Right atrium auricular region (tissue), 2 donors: Measurements from ENCODE around the gene GAD1. TPM values are rescaled to one million over a fixed set of nuclear protein-coding genes. Genes with fewer than 3 reads are reported as not detected.

ENCODE experiments used
- DNase-seq: peaks from one replicate; pipeline ENCODE4 v3.0.0-alpha.2; 2019; ENCODE audit warnings: low spot score
- H3K27ac ChIP-seq, 2 donors: fragments of 200-600 bp; sonication (generic); 1 replicate in 1 of 2; 2 replicates in 1 of 2; pipeline ENCODE4 v1.5.1; 2016 to 2019
- H3K27me3 ChIP-seq, 2 donors: fragments of 200-600 bp; sonication (generic); one replicate each; pipeline versions ENCODE4 v1.5.1 to v1.6.0; 2017 to 2019
- H3K36me3 ChIP-seq: fragments of 200-600 bp; sonication (generic); one replicate; pipeline ENCODE4 v1.5.1; 2016
- H3K4me1 ChIP-seq, 2 donors: fragments of 200-600 bp; sonication (generic); one replicate each; pipeline versions ENCODE4 v1.5.1 to v1.6.0; 2017 to 2019
- H3K4me3 ChIP-seq, 2 donors: fragments of 200-600 bp; sonication (generic); 1 replicate in 1 of 2; 2 replicates in 1 of 2; pipeline ENCODE4 v1.5.1; 2017 to 2019; ENCODE audit warnings: mild to moderate bottlenecking in 1 of 2, moderate library complexity in 1 of 2
- H3K9me3 ChIP-seq, 2 donors: fragments of 200-600 bp; sonication (generic); one replicate each; pipeline ENCODE4 v1.5.1; 2019
- CTCF ChIP-seq, 2 donors: fragments of 200-600 bp; sonication (generic); IDR thresholded peaks; one replicate each; pipeline ENCODE4 v1.5.1; 2019; ENCODE audit warnings: antibody characterized with exemption in 2 of 2
- total RNA-seq, 2 donors: library from RNA; depleted of rRNA; stranded (reverse); fragments of >200 nt; gene quantifications; one replicate each; pipeline ENCODE4 v1.1.0, GENCODE V29; 2016

Gene GAD1
- total RNA-seq, 2 donors from 2014 or later = not detected

GRCh38 chr2:170883683-170884082 is 67.0 kb downstream of the GAD1 start:
- no peaks in the 10 kb centered on the region for H3K36me3 ChIP-seq
- no peak overlapping the region for H3K27ac ChIP-seq
- H3K9me3 ChIP-seq = no peaks in the 10 kb centered on the region
- H3K4me3 ChIP-seq = no peak overlapping the region
- H3K4me1 ChIP-seq = no peaks in the 10 kb centered on the region
- no peak for DNase-seq
- H3K27me3 ChIP-seq = no peaks in the 10 kb centered on the region
- TF ChIP-seq CTCF (IDR thresholded peaks at IDR 0.05) = no peak

GRCh38 chr2:170885130-170885791 is 68.6 kb downstream of the GAD1 start:
- TF ChIP-seq CTCF (IDR thresholded peaks at IDR 0.05) = no peak
- no peak overlapping the region for H3K4me3 ChIP-seq
- H3K27me3 ChIP-seq = no peaks in the 10 kb centered on the region
- H3K4me1 ChIP-seq = no peaks in the 10 kb centered on the region
- no peaks in the 10 kb centered on the region for H3K9me3 ChIP-seq
- no peak for DNase-seq
- H3K27ac ChIP-seq = no peak overlapping the region
- H3K36me3 ChIP-seq = no peaks in the 10 kb centered on the region

DNA sequence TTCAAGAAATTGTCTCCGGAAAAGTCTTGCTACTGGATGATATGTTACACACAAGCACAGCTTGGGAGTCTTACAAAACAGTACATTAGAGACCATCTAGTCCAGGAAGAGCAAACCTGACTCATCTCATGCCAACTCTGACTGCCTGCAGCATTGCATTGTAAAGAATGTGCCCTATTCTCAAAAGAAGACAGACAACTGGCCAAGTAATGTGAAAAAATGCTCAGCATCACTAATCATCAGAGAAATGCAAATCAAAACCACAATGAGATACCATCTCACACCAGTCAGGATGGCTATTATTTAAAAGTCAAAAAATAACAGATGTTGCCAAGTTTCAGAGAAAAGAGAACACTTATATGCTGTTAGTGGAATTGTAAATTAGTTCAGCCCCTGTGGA is 69.7 kb downstream of the GAD1 start:
- H3K9me3 ChIP-seq = no peaks in the 10 kb centered on the region
- no peak overlapping the region for H3K4me3 ChIP-seq
- H3K27me3 ChIP-seq = no peaks in the 10 kb centered on the region
- TF ChIP-seq CTCF (IDR thresholded peaks at IDR 0.05) = no peak
- H3K36me3 ChIP-seq = no peaks in the 10 kb centered on the region
- no peak for DNase-seq
- H3K4me1 ChIP-seq = no peaks in the 10 kb centered on the region
- no peak overlapping the region for H3K27ac ChIP-seq

DNA sequence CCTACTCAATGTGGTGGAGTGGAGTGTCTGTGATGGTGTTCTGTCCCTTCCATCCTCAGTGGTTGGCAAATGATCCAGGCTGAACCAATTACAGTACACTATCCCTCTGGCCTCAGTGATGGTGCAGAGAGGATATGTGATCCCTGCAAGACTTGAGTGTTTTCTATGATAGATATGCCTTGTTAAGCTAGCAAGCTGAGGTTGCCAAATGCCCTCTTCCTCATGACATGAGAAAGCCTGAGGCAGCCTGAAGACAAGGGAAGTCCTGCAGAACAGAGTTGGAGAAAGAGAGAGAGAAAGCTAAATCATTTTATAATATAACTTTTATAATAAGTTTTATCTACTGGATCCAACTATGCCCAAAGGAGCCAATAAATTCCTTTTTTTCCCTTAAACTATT is 70.8 kb downstream of the GAD1 start:
- H3K27ac ChIP-seq = no peak overlapping the region
- TF ChIP-seq CTCF (IDR thresholded peaks at IDR 0.05) = no peak
- no peaks in the 10 kb centered on the region for H3K36me3 ChIP-seq
- DNase-seq = no peak
- no peaks in the 10 kb centered on the region for H3K4me1 ChIP-seq
- H3K4me3 ChIP-seq = no peak overlapping the region
- no peaks in the 10 kb centered on the region for H3K9me3 ChIP-seq
- H3K27me3 ChIP-seq = no peaks in the 10 kb centered on the region

GRCh38 chr2:170887896-170888295 is 71.2 kb downstream of the GAD1 start:
- TF ChIP-seq CTCF (IDR thresholded peaks at IDR 0.05) = no peak

GRCh38 chr2:170891893-170892292 is 75.2 kb downstream of the GAD1 start:
- Histone ChIP-seq H3K27ac (no peak overlapping the region), H3K4me1 (no peaks in the 10 kb centered on the region), H3K27me3 (no peaks in the 10 kb centered on the region), H3K36me3 (no peaks in the 10 kb centered on the region), H3K4me3 (no peak overlapping the region), H3K9me3 (no peaks in the 10 kb centered on the region)
- TF ChIP-seq CTCF (IDR thresholded peaks at IDR 0.05) = no peak
- no peak for DNase-seq

More at GRCh38 chr2:170887896-170888295, 71.2 kb downstream of the GAD1 start:
- no peak for DNase-seq
- Histone ChIP-seq H3K27ac (no peak overlapping the region), H3K9me3 (no peaks in the 10 kb centered on the region), H3K4me1 (no peaks in the 10 kb centered on the region), H3K27me3 (no peaks in the 10 kb centered on the region), H3K4me3 (no peak overlapping the region), H3K36me3 (no peaks in the 10 kb centered on the region)
